Kasumi-1 (cell line): ENCODE measurements around the gene OPN1LW.
"Not testable (repeated sequence)": the region's sequence is repeated elsewhere in the genome, so short reads cannot be mapped to it uniquely, and the experiment has no call there.

Experiments
- DNase-seq, 2 experiments: peaks; one replicate each; lab custom pipeline; 2025; lab: John Stamatoyannopoulos, UW

The OPN1LW gene

DNA sequence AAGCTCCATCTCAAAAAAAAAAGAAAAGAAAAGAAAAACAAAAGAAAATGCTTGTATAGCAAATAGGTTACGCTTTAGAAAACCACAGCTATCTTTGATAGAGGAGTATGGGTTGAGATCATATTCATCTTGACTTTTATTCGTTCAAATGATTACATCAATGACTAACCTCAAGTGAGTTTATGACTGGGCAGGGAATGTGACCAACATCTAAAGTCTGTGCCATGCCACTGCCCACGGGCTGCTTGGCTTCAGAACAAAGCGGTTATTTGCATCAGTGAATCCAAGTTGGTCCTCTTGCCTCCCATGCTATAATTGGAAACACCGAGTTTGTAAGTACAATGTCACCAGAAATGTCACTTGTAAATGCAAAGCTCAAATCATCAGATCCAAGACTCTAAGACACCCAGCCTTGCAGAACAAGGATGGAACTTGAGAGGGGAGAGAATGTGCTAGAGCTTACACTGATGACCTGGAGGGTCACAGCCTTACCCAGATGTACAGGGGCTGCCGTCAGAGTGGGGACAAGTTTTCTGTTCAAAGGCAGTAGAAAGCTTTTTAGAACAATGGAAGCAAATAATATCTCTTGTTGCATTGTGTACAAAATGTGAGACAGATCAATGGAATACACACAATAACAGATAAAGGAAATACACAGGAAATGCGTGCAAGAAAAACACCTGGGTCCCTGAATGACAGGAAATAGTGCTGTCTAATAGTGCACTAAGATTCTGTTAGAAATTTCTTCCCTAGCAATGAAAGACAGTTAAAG, 8.4 kb upstream of the OPN1LW start:
- DNase-seq = no peak

DNA sequence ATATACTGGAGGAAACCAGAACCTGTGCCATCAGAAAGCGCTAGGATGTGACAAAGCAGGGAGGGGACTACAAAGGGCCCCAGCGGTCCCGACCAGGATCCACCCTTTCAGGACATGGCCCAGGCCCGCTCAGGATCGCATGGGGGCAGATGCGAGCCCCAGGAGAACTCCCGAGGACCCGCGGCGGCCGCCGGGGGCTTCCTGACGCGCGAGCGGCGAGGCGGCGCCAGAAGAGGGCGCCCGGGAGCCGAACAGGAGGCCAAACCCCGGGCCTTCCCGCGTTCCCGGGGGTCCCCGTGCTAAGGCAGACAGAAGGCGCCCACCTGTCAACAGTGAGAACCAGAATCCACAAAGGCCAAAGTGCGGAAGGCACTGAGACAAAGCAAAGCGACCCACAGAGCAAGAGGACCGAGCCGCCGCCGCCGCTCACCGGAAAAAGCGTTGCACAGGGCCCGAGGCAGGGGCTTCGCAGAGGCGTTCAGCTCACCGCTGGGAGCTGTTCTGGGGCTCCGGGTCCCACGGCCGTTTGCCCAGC, 7.3 kb upstream of the OPN1LW start:
- peak; percentile 32 to 45 for DNase-seq

DNA sequence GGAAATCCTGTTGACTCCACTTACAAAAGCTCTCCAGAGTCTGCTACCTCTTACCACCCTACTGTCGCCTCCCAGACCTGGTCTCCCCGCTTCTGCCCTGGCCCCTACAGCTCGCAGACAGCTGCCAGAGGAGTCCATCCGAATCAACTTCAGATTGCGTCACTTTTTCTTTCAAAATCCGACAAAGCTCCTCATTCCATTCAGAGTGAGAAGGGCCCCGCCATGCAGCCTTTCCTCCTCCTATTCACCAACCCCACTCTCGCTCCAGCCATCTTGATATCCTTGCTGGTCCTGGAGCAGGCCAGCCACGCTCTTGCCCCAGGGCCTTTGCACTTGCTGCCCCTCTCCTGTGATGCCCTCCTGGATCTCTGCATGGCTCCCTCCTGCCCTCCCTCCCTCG, 5.2 kb upstream of the OPN1LW start:
- no peak for DNase-seq

DNA sequence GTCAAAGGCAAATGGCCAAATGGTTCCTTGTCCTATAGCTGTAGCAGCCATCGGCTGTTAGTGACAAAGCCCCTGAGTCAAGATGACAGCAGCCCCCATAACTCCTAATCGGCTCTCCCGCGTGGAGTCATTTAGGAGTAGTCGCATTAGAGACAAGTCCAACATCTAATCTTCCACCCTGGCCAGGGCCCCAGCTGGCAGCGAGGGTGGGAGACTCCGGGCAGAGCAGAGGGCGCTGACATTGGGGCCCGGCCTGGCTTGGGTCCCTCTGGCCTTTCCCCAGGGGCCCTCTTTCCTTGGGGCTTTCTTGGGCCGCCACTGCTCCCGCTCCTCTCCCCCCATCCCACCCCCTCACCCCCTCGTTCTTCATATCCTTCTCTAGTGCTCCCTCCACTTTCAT, 3.8 kb upstream of the OPN1LW start:
- no peak for DNase-seq

DNA sequence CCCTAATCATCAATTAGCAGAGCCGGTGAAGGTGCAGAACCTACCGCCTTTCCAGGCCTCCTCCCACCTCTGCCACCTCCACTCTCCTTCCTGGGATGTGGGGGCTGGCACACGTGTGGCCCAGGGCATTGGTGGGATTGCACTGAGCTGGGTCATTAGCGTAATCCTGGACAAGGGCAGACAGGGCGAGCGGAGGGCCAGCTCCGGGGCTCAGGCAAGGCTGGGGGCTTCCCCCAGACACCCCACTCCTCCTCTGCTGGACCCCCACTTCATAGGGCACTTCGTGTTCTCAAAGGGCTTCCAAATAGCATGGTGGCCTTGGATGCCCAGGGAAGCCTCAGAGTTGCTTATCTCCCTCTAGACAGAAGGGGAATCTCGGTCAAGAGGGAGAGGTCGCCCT, 3.3 kb upstream of the OPN1LW start:
- DNase-seq = no peak

DNA sequence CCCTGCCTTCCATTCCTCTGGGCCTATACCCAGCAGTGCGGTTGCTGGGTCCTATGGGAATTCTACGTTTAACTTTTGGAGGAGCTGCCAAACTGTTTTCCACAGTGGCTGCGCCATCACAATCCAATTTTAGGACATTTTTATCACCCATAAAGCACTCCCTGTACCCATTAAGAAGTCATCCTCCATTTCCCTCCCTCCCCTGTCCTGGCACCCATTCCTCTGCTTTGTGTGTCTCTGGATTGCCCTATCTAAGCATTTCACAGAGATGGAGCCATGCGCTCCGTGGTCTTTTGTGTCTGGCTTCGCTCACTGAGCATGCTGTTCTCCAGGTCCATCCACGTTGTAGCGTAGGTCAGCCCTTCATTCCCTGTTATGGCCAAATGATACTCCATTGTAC, 1.7 kb upstream of the OPN1LW start:
- DNase-seq = no peak

DNA sequence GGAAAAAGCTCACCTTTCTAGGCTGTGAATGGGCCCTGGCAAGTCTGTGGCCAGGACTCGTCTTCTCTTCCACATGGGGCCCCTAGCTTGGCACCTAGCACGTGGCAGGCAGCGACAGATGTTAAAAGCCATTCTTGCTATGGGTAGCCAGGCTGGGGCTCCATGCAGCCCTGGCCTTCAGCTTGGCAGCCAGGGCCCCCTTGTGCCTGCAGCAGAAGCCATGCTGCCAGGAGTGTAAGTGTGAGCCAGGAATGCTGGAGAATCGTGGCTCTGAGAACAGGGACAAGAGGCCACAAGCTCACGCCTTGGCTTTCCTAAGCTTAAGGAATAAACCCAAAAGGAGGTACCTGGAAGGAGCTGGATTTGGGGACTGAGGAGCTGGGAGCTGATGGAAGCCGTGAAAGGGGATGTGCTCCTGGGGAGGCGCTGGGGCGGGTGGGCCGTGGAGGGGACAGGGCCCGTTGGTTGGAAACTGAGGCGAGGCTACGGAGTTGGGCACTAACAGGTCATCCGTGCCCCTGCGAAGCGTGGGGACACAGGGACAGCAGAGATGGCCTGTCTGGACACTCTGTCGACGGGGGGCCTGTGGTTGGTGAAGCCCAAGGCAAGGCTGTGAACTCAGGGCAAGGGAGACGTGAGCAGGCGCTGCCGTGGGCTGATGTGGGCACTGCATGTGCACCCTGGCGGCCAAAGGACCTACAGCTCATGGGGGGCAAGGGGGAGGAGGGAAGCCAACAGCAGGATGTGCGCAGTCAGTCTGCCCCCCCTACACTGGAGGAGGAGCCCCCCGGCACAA, 895 bp upstream of the OPN1LW start:
- DNase-seq = no peak

DNA sequence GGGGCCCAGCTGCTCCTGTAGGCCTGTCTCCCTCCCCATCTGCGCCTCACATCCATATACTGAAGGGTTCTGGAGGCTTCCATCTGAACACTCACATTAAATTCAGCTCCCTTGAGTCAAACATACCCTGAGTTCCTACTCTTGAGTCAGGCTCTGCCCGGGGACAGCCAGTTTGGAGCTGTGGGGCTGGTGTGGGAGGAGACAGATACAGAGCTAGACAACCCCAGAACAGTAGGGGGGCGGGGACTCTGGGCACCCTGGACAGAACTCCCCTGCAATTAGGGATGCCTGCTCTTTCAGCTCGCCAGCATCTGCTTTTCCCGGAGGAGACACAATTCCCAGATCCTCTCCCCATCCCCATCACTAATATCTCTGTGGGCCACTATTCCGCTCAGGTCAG, 7.0 kb downstream of the OPN1LW start:
- DNase-seq = not testable (repeated sequence)

DNA sequence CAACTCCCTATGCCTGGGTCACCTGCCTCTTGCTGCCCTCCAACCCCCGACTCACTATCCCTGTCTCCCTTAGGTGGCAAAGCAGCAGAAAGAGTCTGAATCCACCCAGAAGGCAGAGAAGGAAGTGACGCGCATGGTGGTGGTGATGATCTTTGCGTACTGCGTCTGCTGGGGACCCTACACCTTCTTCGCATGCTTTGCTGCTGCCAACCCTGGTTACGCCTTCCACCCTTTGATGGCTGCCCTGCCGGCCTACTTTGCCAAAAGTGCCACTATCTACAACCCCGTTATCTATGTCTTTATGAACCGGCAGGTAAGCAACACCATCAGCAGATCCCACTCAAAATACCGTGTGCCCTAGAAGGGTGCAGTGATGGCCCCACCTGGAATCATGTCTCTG, 12.2 kb downstream of the OPN1LW start:
- not testable (repeated sequence) for DNase-seq

DNA sequence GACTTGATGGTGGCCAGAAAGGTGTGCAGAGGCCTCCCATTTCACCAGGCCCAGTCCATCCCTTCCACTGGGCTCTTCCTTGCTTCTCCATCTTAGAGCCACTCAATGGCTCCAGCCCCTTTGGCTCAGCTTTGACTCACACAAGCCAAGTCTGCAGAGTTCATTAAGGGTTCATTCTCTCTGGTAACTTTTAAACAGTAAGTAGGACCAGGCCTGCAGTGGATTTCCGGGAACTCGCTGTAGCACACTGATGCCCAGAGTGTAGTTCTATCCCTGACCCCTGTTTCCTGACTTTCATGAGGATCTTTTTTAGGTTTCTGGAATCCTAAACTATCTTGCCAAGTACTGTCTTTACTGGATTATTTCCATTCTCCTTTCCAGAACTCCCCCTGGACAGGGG, 13.2 kb downstream of the OPN1LW start:
- DNase-seq = not testable (repeated sequence)

DNA sequence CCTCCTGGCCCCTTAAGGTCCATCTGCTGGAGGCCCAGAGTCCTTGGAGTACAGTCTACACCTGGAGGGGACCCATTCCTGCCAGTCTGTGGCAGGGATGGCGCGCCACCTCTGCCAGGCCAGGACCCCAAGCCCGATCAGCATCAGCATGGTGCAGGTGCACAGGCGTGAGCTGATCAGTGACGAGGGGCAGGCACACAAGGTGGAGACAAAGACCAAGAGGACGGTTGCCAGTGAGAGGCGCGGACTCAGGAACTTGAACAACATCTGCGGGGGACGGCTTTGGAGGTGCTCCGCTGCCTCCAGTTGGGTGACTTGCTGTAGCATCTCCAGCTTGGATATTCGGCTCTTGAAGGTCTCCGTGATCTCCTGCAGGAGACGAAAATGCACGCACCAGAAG, 15.3 kb downstream of the OPN1LW start:
- DNase-seq = not testable (repeated sequence)

DNA sequence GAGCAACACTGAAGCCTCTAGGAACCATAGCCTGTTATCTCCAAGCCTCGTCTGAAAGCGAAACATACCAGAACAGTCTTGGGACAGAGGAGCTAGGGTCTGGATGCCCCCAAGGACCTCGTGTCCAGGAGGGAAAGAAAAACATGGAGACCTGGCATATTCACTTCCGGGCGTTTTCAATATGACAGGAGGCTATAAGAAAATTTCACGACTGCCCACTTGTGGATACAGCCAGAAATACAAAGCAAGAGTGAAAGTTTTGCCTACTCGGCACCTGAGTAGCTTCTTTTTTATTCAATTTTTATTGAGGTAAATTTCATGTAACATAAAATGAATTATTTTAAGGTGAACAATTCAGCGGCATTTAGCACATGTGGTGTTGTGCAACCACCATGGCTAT, 20.9 kb downstream of the OPN1LW start:
- DNase-seq = not testable (repeated sequence)

DNA sequence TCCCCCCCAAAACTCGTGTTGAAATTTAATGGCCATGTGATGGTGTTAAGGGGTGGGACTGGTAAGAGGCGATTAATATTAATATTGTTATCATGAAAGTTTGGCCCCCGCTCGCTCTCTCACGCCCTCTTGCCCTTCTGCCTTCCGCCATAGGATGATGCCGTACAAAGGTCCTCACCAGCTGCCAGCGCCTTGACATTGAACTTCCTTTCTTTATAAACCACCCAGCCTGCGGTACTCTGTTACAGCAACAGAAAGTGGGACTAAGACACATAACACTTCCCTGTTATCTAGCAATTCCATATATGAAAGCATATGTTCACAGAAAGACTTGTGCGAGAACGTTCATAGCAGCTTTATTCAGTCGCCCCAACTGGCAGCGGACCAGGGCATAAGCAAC, 24.3 kb downstream of the OPN1LW start:
- DNase-seq = not testable (repeated sequence)

DNA sequence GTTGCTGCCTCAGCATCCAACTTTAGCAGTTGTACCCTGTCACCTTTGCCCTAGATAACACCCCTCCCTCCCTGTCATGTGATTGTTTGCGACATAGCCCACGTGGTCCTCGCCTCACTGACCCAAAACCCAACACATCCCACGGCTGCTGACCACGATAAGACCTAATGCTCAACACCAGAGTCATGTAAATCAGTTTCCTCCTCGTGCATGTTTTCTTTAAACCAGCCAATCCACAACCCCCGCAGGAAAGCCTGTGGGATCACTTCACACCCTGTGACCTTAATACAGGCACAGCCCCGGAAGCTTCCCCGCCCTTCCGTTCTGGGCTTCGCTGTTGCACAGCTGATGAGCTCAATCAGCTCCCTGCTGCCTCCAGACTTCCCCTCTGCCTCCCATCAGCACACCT, 28.5 kb downstream of the OPN1LW start:
- not testable (repeated sequence) for DNase-seq

DNA sequence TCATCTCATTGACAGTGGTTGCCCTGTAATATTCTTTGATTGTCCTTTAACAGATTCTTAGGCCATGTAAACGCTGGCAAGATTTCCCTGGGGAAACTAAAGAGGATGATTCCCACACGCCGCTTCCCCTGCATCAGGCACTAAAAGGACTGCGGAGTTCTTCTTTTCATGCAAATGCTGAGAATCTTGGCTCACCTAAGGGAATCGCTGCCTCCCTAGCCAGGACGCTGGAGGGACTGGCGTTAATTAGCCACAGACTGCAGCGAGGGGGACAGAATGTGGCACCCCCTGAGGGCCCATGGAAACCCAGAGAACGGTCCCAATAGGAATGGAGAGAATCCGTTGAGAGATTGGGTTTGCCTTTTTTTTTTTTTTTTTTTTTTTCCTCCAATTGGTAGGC, 30.3 kb downstream of the OPN1LW start:
- DNase-seq = not testable (repeated sequence)

DNA sequence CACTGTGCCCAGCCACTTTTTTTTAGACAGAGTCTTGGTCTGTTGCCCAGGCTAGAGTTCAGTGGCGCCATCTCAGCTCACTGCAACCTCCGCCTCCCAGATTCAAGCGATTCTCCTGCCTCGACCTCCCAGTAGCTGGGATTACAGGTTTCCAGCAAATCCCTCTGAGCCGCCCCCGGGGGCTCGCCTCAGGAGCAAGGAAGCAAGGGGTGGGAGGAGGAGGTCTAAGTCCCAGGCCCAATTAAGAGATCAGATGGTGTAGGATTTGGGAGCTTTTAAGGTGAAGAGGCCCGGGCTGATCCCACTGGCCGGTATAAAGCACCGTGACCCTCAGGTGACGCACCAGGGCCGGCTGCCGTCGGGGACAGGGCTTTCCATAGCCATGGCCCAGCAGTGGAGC, 38.3 kb downstream of the OPN1LW start, which contains the start of gene OPN1MW:
OPN1MW (plus strand) TSS at position 301 of the 400 bp plus-strand sequence; CDS start at position 383, 82 bp downstream.
- not testable (repeated sequence) for DNase-seq

DNA sequence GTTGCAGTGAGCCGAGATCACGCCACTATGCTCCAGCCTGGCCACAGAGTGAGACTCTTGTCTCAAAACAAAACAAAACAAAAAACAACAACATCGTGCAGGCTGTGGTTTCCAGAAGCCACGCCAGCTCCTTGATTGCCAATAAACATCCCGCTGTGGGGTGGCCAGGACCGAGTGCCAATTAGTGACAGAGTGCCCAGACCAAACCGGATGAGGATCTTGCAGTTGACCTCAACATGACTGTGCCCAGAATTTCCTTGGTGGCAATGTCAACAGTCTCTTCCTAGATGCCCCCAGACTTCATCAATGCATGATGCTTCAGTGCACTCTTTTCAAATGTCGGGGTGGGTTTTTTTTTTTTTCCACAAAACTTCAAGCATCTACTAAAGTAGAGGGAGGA, 39.8 kb downstream of the OPN1LW start:
- DNase-seq = not testable (repeated sequence)

DNA sequence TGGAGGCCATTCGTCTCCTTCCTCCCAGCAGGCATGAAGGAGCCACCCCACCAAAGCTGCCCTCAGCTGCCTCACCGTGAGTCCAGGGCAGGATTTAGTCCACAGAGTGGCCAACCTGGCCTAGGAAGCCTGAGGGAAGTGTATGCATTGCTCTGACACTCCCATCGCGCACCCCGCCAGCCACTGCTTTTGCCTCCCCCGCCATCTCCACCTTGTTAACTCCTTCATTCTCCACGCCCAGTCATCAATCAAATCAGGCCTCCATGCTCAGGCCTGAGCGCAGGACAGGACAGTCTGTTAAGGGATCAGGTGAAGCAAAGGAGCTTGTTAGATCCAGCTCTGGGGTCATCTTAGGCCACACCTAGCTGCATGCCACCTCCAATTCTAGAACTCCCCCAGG, 48.8 kb downstream of the OPN1LW start:
- DNase-seq = not testable (repeated sequence)

DNA sequence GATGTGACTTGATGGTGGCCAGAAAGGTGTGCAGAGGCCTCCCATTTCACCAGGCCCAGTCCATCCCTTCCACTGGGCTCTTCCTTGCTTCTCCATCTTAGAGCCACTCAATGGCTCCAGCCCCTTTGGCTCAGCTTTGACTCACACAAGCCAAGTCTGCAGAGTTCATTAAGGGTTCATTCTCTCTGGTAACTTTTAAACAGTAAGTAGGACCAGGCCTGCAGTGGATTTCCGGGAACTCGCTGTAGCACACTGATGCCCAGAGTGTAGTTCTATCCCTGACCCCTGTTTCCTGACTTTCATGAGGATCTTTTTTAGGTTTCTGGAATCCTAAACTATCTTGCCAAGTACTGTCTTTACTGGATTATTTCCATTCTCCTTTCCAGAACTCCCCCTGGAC, 50.3 kb downstream of the OPN1LW start:
- not testable (repeated sequence) for DNase-seq

DNA sequence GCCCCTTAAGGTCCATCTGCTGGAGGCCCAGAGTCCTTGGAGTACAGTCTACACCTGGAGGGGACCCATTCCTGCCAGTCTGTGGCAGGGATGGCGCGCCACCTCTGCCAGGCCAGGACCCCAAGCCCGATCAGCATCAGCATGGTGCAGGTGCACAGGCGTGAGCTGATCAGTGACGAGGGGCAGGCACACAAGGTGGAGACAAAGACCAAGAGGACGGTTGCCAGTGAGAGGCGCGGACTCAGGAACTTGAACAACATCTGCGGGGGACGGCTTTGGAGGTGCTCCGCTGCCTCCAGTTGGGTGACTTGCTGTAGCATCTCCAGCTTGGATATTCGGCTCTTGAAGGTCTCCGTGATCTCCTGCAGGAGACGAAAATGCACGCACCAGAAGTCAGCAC, 52.4 kb downstream of the OPN1LW start:
- not testable (repeated sequence) for DNase-seq
